ENCODE measurements around the gene RBM12. TPM values are rescaled to one million over a fixed set of nuclear protein-coding genes. Genes with fewer than 3 reads are reported as not detected.

The RBM12 gene
- total RNA-seq, 1 donor from 2014 or later, result 189 TPM

- Mint-ChIP-seq H3K4me1 (peaks cover 36% of the 10 kb centered on the region), H3K4me3 (peak overlapping the region; percentile 96), H3K36me3 (ENCODE audit: low read depth) (peaks cover 5% of the 10 kb centered on the region), H3K27me3 (ENCODE audit: low read depth) (peaks cover 42% of the 10 kb centered on the region), H3K27ac (ENCODE audit: unreplicated experiment) (no peak overlapping the region), H3K9me3 (no peaks in the 10 kb centered on the region)
- no peak for TF ChIP-seq CTCF (conservative IDR thresholded peaks at IDR 0.05)
- DNase-seq (ENCODE audit: low read depth, low spot score), result no peak
Measured at GRCh38 chr20:35618263-35619131, 46.2 kb downstream of the RBM12 start.

- no peak overlapping the region for H3K27ac Mint-ChIP-seq (ENCODE audit: unreplicated experiment)
- TF ChIP-seq CTCF (conservative IDR thresholded peaks at IDR 0.05), result peak; percentile 42
- H3K4me1 Mint-ChIP-seq, result peaks cover 36% of the 10 kb centered on the region
- H3K27me3 Mint-ChIP-seq (ENCODE audit: low read depth), result peaks cover 42% of the 10 kb centered on the region
- DNase-seq (ENCODE audit: low read depth, low spot score), result peak; percentile 33
- no peaks in the 10 kb centered on the region for H3K9me3 Mint-ChIP-seq
- peak overlapping the region; percentile 96 for H3K4me3 Mint-ChIP-seq
- peaks cover 5% of the 10 kb centered on the region for H3K36me3 Mint-ChIP-seq (ENCODE audit: low read depth)
Measured at GRCh38 chr20:35617397-35618262, 47.1 kb downstream of the RBM12 start.

GRCh38 chr20:35616465-35617396 lies 48.0 kb downstream of the RBM12 start:
- H3K36me3 Mint-ChIP-seq (ENCODE audit: low read depth), result peaks cover 4% of the 10 kb centered on the region
- H3K4me3 Mint-ChIP-seq, result peak overlapping the region; percentile 96
- peak; percentile 59 for DNase-seq (ENCODE audit: low read depth, low spot score)
- peaks cover 36% of the 10 kb centered on the region for H3K4me1 Mint-ChIP-seq
- no peak for TF ChIP-seq CTCF (conservative IDR thresholded peaks at IDR 0.05)
- no peaks in the 10 kb centered on the region for H3K9me3 Mint-ChIP-seq
- H3K27me3 Mint-ChIP-seq (ENCODE audit: low read depth), result peaks cover 42% of the 10 kb centered on the region
- peak overlapping the region; percentile 86 for H3K27ac Mint-ChIP-seq (ENCODE audit: unreplicated experiment)

GRCh38 chr20:35615667-35616464 lies 48.8 kb downstream of the RBM12 start, which contains the start of gene SPAG4:
Gene SPAG4, plus strand, starts transcription at chr20:35615829. Its CDS starts 175 bp downstream, at chr20:35616004.
- Mint-ChIP-seq H3K27me3 (ENCODE audit: low read depth) (peaks cover 42% of the 10 kb centered on the region), H3K4me1 (peaks cover 36% of the 10 kb centered on the region), H3K9me3 (no peaks in the 10 kb centered on the region), H3K27ac (ENCODE audit: unreplicated experiment) (peak within 1 kb of the TSS; percentile 95), H3K36me3 (ENCODE audit: low read depth) (no peaks in the 10 kb centered on the region), H3K4me3 (peak within 1 kb of the TSS; percentile 96)
- peak; percentile 99 for DNase-seq (ENCODE audit: low read depth, low spot score)
- TF ChIP-seq CTCF (conservative IDR thresholded peaks at IDR 0.05), result no peak
